OCI-LY7 (cell line): ENCODE data around the gene PSMC3IP. TPM values are rescaled to one million over a fixed set of nuclear protein-coding genes. Genes with fewer than 3 reads are reported as not detected.

Experiments
- BruUV-seq: library from RNA; stranded (reverse); fragments of 400-500 nt; replicated peaks from 2 replicates; lab custom pipeline; 2021; lab: Mats Ljungman, UMichigan
- CTCF ChIA-PET: fragments of 300-600 bp; sonication (Branson Sonifier 250); formaldehyde crosslinking; loops from one replicate; lab custom pipeline; 2022; ENCODE audit warnings: antibody characterized with exemption; ENCODE audit not compliant: unreplicated experiment; lab: Charles Lee
- POLR2A ChIA-PET: fragments of 300-600 bp; sonication (Branson Sonifier 250); formaldehyde crosslinking; loops from one replicate; lab custom pipeline; 2022; ENCODE audit warnings: antibody characterized with exemption; lab: Charles Lee
- DNase-seq: peaks from one replicate; pipeline ENCODE4 v3.0.0-alpha.2; 2015; ENCODE audit warnings: low spot score
- H2AFZ ChIP-seq: fragments of 200-600 bp; sonication (generic), shearing (Covaris generic); 2 replicates; pipeline ENCODE4 v1.6.1; 2014; ENCODE audit warnings: mild to moderate bottlenecking, antibody characterized with exemption, low read length, moderate library complexity
- H3K27ac ChIP-seq: fragments of 200-600 bp; sonication (generic); 2 replicates; pipeline ENCODE4 v1.5.1; 2014; ENCODE audit warnings: mixed run types, low read depth, mild to moderate bottlenecking, moderate library complexity, low read length, inconsistent platforms; ENCODE audit not compliant: poor library complexity, severe bottlenecking
- H3K36me3 ChIP-seq: fragments of 200-600 bp; sonication (generic); 2 replicates; pipeline ENCODE4 v1.6.1; 2014; ENCODE audit warnings: mild to moderate bottlenecking, antibody characterized with exemption, low read length, moderate library complexity, mixed read lengths; ENCODE audit not compliant: insufficient read depth
- H3K4me1 ChIP-seq: fragments of 200-600 bp; sonication (generic); 2 replicates; pipeline ENCODE4 v1.5.1; 2014; ENCODE audit warnings: mild to moderate bottlenecking, low read length; ENCODE audit not compliant: insufficient read depth, poor library complexity, severe bottlenecking
- H3K4me2 ChIP-seq: fragments of 200-600 bp; sonication (generic); 2 replicates; pipeline ENCODE4 v1.6.1; 2014; ENCODE audit warnings: mild to moderate bottlenecking, low read length
- H3K4me3 ChIP-seq: fragments of 200-600 bp; sonication (generic); 2 replicates; pipeline ENCODE4 v1.5.1; 2014; ENCODE audit warnings: mild to moderate bottlenecking, low read depth, low read length; ENCODE audit not compliant: poor library complexity, severe bottlenecking
- H3K79me2 ChIP-seq: fragments of 200-600 bp; sonication (generic); 2 replicates; pipeline ENCODE4 v1.6.1; 2016; ENCODE audit warnings: low read depth, mild to moderate bottlenecking, low read length, moderate library complexity, mixed read lengths; ENCODE audit not compliant: insufficient read depth
- H3K9me2 ChIP-seq: fragments of 200-600 bp; sonication (generic); 2 replicates; pipeline ENCODE4 v1.6.1; 2016; ENCODE audit warnings: mild to moderate bottlenecking, low read length, mixed read lengths; ENCODE audit not compliant: insufficient read depth
- H3K9me3 ChIP-seq: fragments of 200-600 bp; sonication (generic); 2 replicates; pipeline ENCODE4 v1.6.1; 2014; ENCODE audit warnings: mild to moderate bottlenecking, mixed run types, low read length, mixed read lengths
- H4K20me1 ChIP-seq: fragments of 200-600 bp; sonication (generic); 2 replicates; pipeline ENCODE4 v1.6.1; 2014; ENCODE audit warnings: mild to moderate bottlenecking, antibody characterized with exemption, low read length, moderate library complexity, mixed read lengths; ENCODE audit not compliant: insufficient read depth
- CTCF ChIP-seq: fragments of 200-600 bp; sonication (generic); conservative IDR thresholded peaks from 2 replicates; pipeline ENCODE4 v1.5.1; 2014; ENCODE audit warnings: mild to moderate bottlenecking, antibody characterized with exemption, low read length, moderate library complexity, mixed read lengths
- EZH2phosphoT487 ChIP-seq: fragments of 200-600 bp; sonication (generic); IDR thresholded peaks from 2 replicates; pipeline ENCODE4 v1.6.1; 2018; ENCODE audit warnings: low read depth, borderline replicate concordance, mild to moderate bottlenecking, mixed run types, antibody characterized with exemption, low read length, moderate library complexity, mixed read lengths
- intact Hi-C: fragments of 100-400 bp; cut with micrococcal nuclease; formaldehyde crosslinking; loops from one replicate; pipeline ENCODE4 v1.10.0; 2022; ENCODE audit not compliant: unreplicated experiment
- total RNA-seq, 2 experiments: library from RNA; depleted of rRNA in 1 of 2; stranded (reverse); fragments of >200 nt in 1 of 2; shearing (Covaris generic) in 1 of 2; gene quantifications; 2 replicates each; pipeline ENCODE4 v1.2.3, GENCODE V29; 2014 to 2022

Gene PSMC3IP
- total RNA-seq, 2 experiments from 2014 or later, result 27.3 to 36.4 TPM

GRCh38 chr17:42591411-42591810, 13.9 kb upstream of the PSMC3IP start:
- Histone ChIP-seq H4K20me1 (no peaks in the 10 kb centered on the region), H3K36me3 (peaks cover 70% of the 10 kb centered on the region), H3K4me2 (no peak overlapping the region), H3K9me3 (no peaks in the 10 kb centered on the region), H3K4me3 (no peak overlapping the region), H3K27ac (no peak overlapping the region), H2AFZ (no peak overlapping the region), H3K9me2 (no peaks in the 10 kb centered on the region), H3K4me1 (peaks cover 26% of the 10 kb centered on the region), H3K79me2 (peaks cover 4% of the 10 kb centered on the region; the same call in 1 of the 2 replicates)
- ChIA-PET POLR2A (no interaction called here), CTCF (interaction anchor here (0.6 to 2.0 kb wide), 2 partner anchors 13 to 698 kb away, joined by 4 to 5 read pairs; partner anchors contain the start of gene PSMC3IP)
- TF ChIP-seq EZH2phosphoT487, result no peak
- TF ChIP-seq CTCF, result no peak
- no TSS peak for BruUV-seq
- DNase-seq, result no peak
- intact Hi-C loops, result no loop called here

- Histone ChIP-seq H3K9me3 (no peaks in the 10 kb centered on the region), H3K4me1 (peaks cover 31% of the 10 kb centered on the region), H3K4me3 (no peak overlapping the region), H3K4me2 (no peak overlapping the region), H3K36me3 (peaks cover 72% of the 10 kb centered on the region), H3K9me2 (no peaks in the 10 kb centered on the region), H3K27ac (no peak overlapping the region), H4K20me1 (no peaks in the 10 kb centered on the region; the same call in 1 of the 2 replicates), H3K79me2 (peaks cover 4% of the 10 kb centered on the region; the same call in 1 of the 2 replicates), H2AFZ (no peak overlapping the region)
- TF ChIP-seq EZH2phosphoT487 (no peak), CTCF (no peak)
- no TSS peak for BruUV-seq
- DNase-seq, result no peak
- intact Hi-C loops, result no loop called here
- CTCF ChIA-PET, result interaction anchor here (0.6 kb wide), 1 partner anchor 697 kb away, joined by 4 read pairs; no protein-coding TSS in a partner anchor
- POLR2A ChIA-PET, result interaction anchor here (1.4 kb wide), 1 partner anchor 14 kb away, joined by 3 read pairs; no protein-coding TSS in a partner anchor
Measured at GRCh38 chr17:42590886-42591285, 13.4 kb upstream of the PSMC3IP start.

- peak overlapping the region; percentile 18; the same call in 1 of the 2 replicates for H2AFZ ChIP-seq
- TF ChIP-seq CTCF (no peak), EZH2phosphoT487 (no peak)
- CTCF ChIA-PET, result interaction anchor here (1.1 to 1.9 kb wide), 3 partner anchors 8 to 19 kb away, joined by 3 to 5 read pairs (median 5); no protein-coding TSS in a partner anchor
- intact Hi-C loops, result no loop called here
- H3K36me3 ChIP-seq, result peaks cover 91% of the 10 kb centered on the region
- peak overlapping the region; percentile 21 for H3K4me3 ChIP-seq
- H3K9me2 ChIP-seq, result no peaks in the 10 kb centered on the region
- no TSS peak for BruUV-seq
- no peaks in the 10 kb centered on the region; the same call in 1 of the 2 replicates for H4K20me1 ChIP-seq
- POLR2A ChIA-PET, result interaction anchor here (0.7 to 5.0 kb wide), 5 partner anchors 8 to 90 kb away, joined by 3 to 44 read pairs (median 3); partner anchors contain the start of gene PSMC3IP
- H3K79me2 ChIP-seq, result no peaks in the 10 kb centered on the region
- peak; percentile 67 for DNase-seq
- no peaks in the 10 kb centered on the region for H3K9me3 ChIP-seq
- peak overlapping the region; percentile 59 for H3K4me2 ChIP-seq
- H3K4me1 ChIP-seq, result peaks cover 39% of the 10 kb centered on the region
- H3K27ac ChIP-seq, result peak overlapping the region; percentile 89
Measured at GRCh38 chr17:42586514-42587230, 9.1 kb upstream of the PSMC3IP start.
